ENCODE measurements around the gene AAK1. TPM values are rescaled to one million over a fixed set of nuclear protein-coding genes. Genes with fewer than 3 reads are reported as not detected.

The AAK1 gene
- total RNA-seq, 1 donor from 2014 or later = 68.2 TPM

- H3K27ac Mint-ChIP-seq (ENCODE audit: unreplicated experiment) = no peak overlapping the region
- peaks cover 2% of the 10 kb centered on the region for H3K27me3 Mint-ChIP-seq (ENCODE audit: unreplicated experiment)
- TF ChIP-seq CTCF (IDR thresholded peaks at IDR 0.05; ENCODE audit: partially characterized antibody, unreplicated experiment) = no peak
- no peak for DNase-seq
- H3K4me3 Mint-ChIP-seq (ENCODE audit: unreplicated experiment) = no peak overlapping the region
- no peaks in the 10 kb centered on the region for H3K4me1 Mint-ChIP-seq (ENCODE audit: low read depth, unreplicated experiment)
- H3K36me3 Mint-ChIP-seq (ENCODE audit: unreplicated experiment) = no peaks in the 10 kb centered on the region
- no peaks in the 10 kb centered on the region for H3K9me3 Mint-ChIP-seq (ENCODE audit: unreplicated experiment)
These were observed 44.6 kb upstream of the AAK1 start for GRCh38 chr2:69687971-69688611.

GRCh38 chr2:69686813-69687212, 43.3 kb upstream of the AAK1 start:
- no peak for TF ChIP-seq CTCF (IDR thresholded peaks at IDR 0.05; ENCODE audit: partially characterized antibody, unreplicated experiment)
- no peaks in the 10 kb centered on the region for H3K4me1 Mint-ChIP-seq (ENCODE audit: low read depth, unreplicated experiment)
- H3K9me3 Mint-ChIP-seq (ENCODE audit: unreplicated experiment) = no peaks in the 10 kb centered on the region
- peaks cover 2% of the 10 kb centered on the region for H3K27me3 Mint-ChIP-seq (ENCODE audit: unreplicated experiment)
- no peak overlapping the region for H3K27ac Mint-ChIP-seq (ENCODE audit: unreplicated experiment)
- DNase-seq = no peak
- no peaks in the 10 kb centered on the region for H3K36me3 Mint-ChIP-seq (ENCODE audit: unreplicated experiment)
- no peak overlapping the region for H3K4me3 Mint-ChIP-seq (ENCODE audit: unreplicated experiment)

- Mint-ChIP-seq H3K4me1 (ENCODE audit: low read depth, unreplicated experiment) (no peaks in the 10 kb centered on the region), H3K4me3 (ENCODE audit: unreplicated experiment) (no peak overlapping the region), H3K36me3 (ENCODE audit: unreplicated experiment) (no peaks in the 10 kb centered on the region), H3K9me3 (ENCODE audit: unreplicated experiment) (no peaks in the 10 kb centered on the region), H3K27me3 (ENCODE audit: unreplicated experiment) (peaks cover 2% of the 10 kb centered on the region), H3K27ac (ENCODE audit: unreplicated experiment) (no peak overlapping the region)
- no peak for DNase-seq
- no peak for TF ChIP-seq CTCF (IDR thresholded peaks at IDR 0.05; ENCODE audit: partially characterized antibody, unreplicated experiment)
These were observed 41.9 kb upstream of the AAK1 start for GRCh38 chr2:69685321-69686048.

GRCh38 chr2:69683170-69683971, 39.8 kb upstream of the AAK1 start:
- H3K36me3 Mint-ChIP-seq (ENCODE audit: unreplicated experiment) = no peaks in the 10 kb centered on the region

More at GRCh38 chr2:69683170-69683971, 39.8 kb upstream of the AAK1 start:
- H3K4me3 Mint-ChIP-seq (ENCODE audit: unreplicated experiment) = no peak overlapping the region
- H3K27ac Mint-ChIP-seq (ENCODE audit: unreplicated experiment) = no peak overlapping the region
- H3K9me3 Mint-ChIP-seq (ENCODE audit: unreplicated experiment) = no peaks in the 10 kb centered on the region
- TF ChIP-seq CTCF (IDR thresholded peaks at IDR 0.05; ENCODE audit: partially characterized antibody, unreplicated experiment) = no peak
- no peak for DNase-seq
- no peaks in the 10 kb centered on the region for H3K4me1 Mint-ChIP-seq (ENCODE audit: low read depth, unreplicated experiment)
- H3K27me3 Mint-ChIP-seq (ENCODE audit: unreplicated experiment) = peaks cover 2% of the 10 kb centered on the region
